Naive thymus-derived CD4-positive, alpha-beta T cell (primary cell): ENCODE results near the gene PLXNA3. TPM values are rescaled to one million over a fixed set of nuclear protein-coding genes. Genes with fewer than 3 reads are reported as not detected.

ENCODE experiments used
- ATAC-seq: fragments of 150-1000 bp; cut with Tn5 transposase; 2 replicates; pipeline ENCODE4 v1.10.0; 2021; ENCODE audit warnings: mild to moderate bottlenecking, moderate library complexity
- CTCF ChIA-PET: fragments of 350-600 bp; sonication (Branson Sonifier 250); formaldehyde crosslinking; loops from one replicate; lab custom pipeline; 2021; ENCODE audit warnings: antibody characterized with exemption; lab: Charles Lee
- POLR2A ChIA-PET: fragments of 350-600 bp; sonication (Branson Sonifier 250); formaldehyde crosslinking; loops from one replicate; lab custom pipeline; 2021; ENCODE audit warnings: antibody characterized with exemption, inconsistent platforms; lab: Charles Lee
- DNase-seq, 9 donors: peaks; one replicate each; pipeline versions ENCODE4 v3.0.0 to v3.0.0-alpha.2; 2020 to 2022; ENCODE audit warnings: mixed read lengths in 1 of 9
- H3K27ac ChIP-seq: one replicate; pipeline ENCODE4 v1.7.0; 2013; ENCODE audit warnings: mild to moderate bottlenecking, low read depth, low read length, moderate library complexity
- H3K27me3 ChIP-seq, 2 donors: one replicate each; pipeline ENCODE4 v1.7.0; 2013; ENCODE audit warnings: low read length in 2 of 2, mild to moderate bottlenecking in 2 of 2, moderate library complexity in 2 of 2; ENCODE audit not compliant: control insufficient read depth in 2 of 2, insufficient read depth in 2 of 2
- H3K36me3 ChIP-seq, 3 experiments: 1 replicate in 2 of 3; 2 replicates in 1 of 3; pipeline ENCODE4 v1.7.0; 2013; ENCODE audit warnings: low read length in 3 of 3, mild to moderate bottlenecking in 3 of 3, moderate library complexity in 1 of 3; ENCODE audit not compliant: insufficient read depth in 3 of 3, control insufficient read depth in 2 of 3
- H3K4me1 ChIP-seq, 2 donors: one replicate each; pipeline ENCODE4 v1.7.0; 2013; ENCODE audit warnings: low read length in 2 of 2, mild to moderate bottlenecking in 2 of 2, moderate library complexity in 1 of 2; ENCODE audit not compliant: control insufficient read depth in 2 of 2, insufficient read depth in 2 of 2
- H3K4me3 ChIP-seq: 2 replicates; pipeline ENCODE4 v1.7.0; 2013; ENCODE audit warnings: mild to moderate bottlenecking, low read length
- H3K9me3 ChIP-seq, 3 experiments: 1 replicate in 2 of 3; 2 replicates in 1 of 3; pipeline ENCODE4 v1.7.0; 2013; ENCODE audit warnings: low read length in 3 of 3; ENCODE audit not compliant: control insufficient read depth in 2 of 3
- H3K27ac Mint-ChIP-seq, 9 donors: one replicate each; pipeline ENCODE4 v1.8.0; 2020 to 2022; ENCODE audit warnings: mixed read lengths in 9 of 9, mild to moderate bottlenecking in 8 of 9, moderate library complexity in 5 of 9, inconsistent platforms in 2 of 9
- H3K27me3 Mint-ChIP-seq, 5 donors: one replicate each; pipeline ENCODE4 v1.8.0; 2021 to 2022; ENCODE audit warnings: mixed read lengths in 5 of 5, mild to moderate bottlenecking in 1 of 5
- H3K36me3 Mint-ChIP-seq, 5 donors: one replicate each; pipeline ENCODE4 v1.8.0; 2020 to 2022; ENCODE audit warnings: mixed read lengths in 5 of 5, mild to moderate bottlenecking in 3 of 5, inconsistent platforms in 1 of 5
- H3K4me1 Mint-ChIP-seq, 7 donors: one replicate each; pipeline ENCODE4 v1.8.0; 2020 to 2022; ENCODE audit warnings: mixed read lengths in 7 of 7, mild to moderate bottlenecking in 3 of 7, inconsistent platforms in 1 of 7
- H3K4me3 Mint-ChIP-seq, 10 donors: one replicate each; pipeline ENCODE4 v1.8.0; 2020 to 2022; ENCODE audit warnings: mild to moderate bottlenecking in 10 of 10, mixed read lengths in 10 of 10, moderate library complexity in 6 of 10, inconsistent platforms in 2 of 10
- H3K9me3 Mint-ChIP-seq, 11 donors: one replicate each; pipeline ENCODE4 v1.8.0; 2020 to 2022; ENCODE audit warnings: mixed read lengths in 11 of 11, mild to moderate bottlenecking in 4 of 11, inconsistent platforms in 1 of 11, moderate library complexity in 1 of 11
- intact Hi-C, 2 donors: fragments of 100-400 bp; cut with micrococcal nuclease; formaldehyde crosslinking; loops; one replicate each; pipeline ENCODE4 v1.15.1; 2023
- polyA plus RNA-seq, 2 donors: library from polyadenylated mRNA; unstranded; fragments of 300-500 nt; fragmentation: Illumina TruSeq; gene quantifications; one replicate each; pipeline ENCODE4 v1.2.3, GENCODE V29; 2021
- total RNA-seq, 6 experiments: library from RNA in 5 of 6; stranded (reverse) in 5 of 6; gene quantifications; 1 replicate in 5 of 6; 2 replicates in 1 of 6; pipeline ENCODE4 v1.2.3 and lab custom pipeline; 2021 to 2026

The PLXNA3 gene
- total and polyA plus RNA-seq, 7 experiments from 2014 or later, result 0.93 to 45.7 (median 42.9) TPM

DNA sequence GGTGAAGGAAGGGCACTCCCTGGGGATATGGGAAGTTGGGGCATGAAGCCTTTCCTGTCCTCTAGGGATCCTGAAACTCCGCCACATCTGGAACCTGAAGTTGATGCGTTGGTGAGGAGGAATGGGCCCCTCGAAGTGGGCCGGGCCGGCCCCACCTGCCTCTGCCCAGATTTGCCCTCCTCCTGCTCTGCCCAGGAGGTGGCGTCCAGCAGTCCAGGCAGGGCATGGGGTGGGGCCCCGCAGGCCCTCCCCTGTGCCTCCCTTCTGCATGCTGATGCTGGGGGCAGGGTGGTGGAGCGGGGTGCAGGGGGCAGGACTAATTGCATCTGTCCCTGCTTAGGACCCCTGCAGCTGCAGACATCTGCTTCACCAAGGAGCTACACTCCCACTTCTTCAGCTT lies 44.9 kb upstream of the PLXNA3 start:
- no peak overlapping the region for H3K4me3 ChIP-seq
- ChIA-PET POLR2A (interaction anchor here (1.2 to 5.2 kb wide), 5 partner anchors 13 to 445 kb away, joined by 3 to 77 read pairs (median 15); partner anchors contain the start of genes ATP6AP1, RPL10 and SLC10A3), CTCF (no interaction called here)
- intact Hi-C loops, result loop anchor here in 1 of 2 donors (2.0 to 5.0 kb wide), 3 partner anchors 46 to 78 kb away; partner anchors contain the start of genes LAGE3, PLXNA3 and SLC10A3
- no peaks in the 10 kb centered on the region for H3K9me3 ChIP-seq
- peak overlapping the region in 4 of 9 donors; percentile 84 to 93 (median 90) for H3K27ac Mint-ChIP-seq
- no peaks in the 10 kb centered on the region for H3K27me3 Mint-ChIP-seq
- peak overlapping the region; percentile 79 for H3K27ac ChIP-seq
- peak overlapping the region in 7 of 10 donors; percentile 37 to 90 (median 81) for H3K4me3 Mint-ChIP-seq
- H3K36me3 ChIP-seq, result no peaks in the 10 kb centered on the region
- peaks cover 6 to 7% of the 10 kb centered on the region in 2 donors for H3K4me1 ChIP-seq
- DNase-seq, result no peak
- peaks cover 0 to 3% (median 0%) of the 10 kb centered on the region in 11 donors for H3K9me3 Mint-ChIP-seq
- peaks cover 0 to 6% (median 4%) of the 10 kb centered on the region in 5 donors for H3K36me3 Mint-ChIP-seq
- no peak for ATAC-seq
- H3K4me1 Mint-ChIP-seq, result peaks cover 9 to 21% (median 16%) of the 10 kb centered on the region in 7 donors
- no peaks in the 10 kb centered on the region for H3K27me3 ChIP-seq

- H3K27me3 Mint-ChIP-seq, result no peaks in the 10 kb centered on the region
- POLR2A ChIA-PET, result no interaction called here
Measured at GRCh38 chrX:154417157-154417556, 40.9 kb upstream of the PLXNA3 start.

GRCh38 chrX:154419189-154419588 lies 38.9 kb upstream of the PLXNA3 start:
- CTCF ChIA-PET, result no interaction called here
- POLR2A ChIA-PET, result interaction anchor here (0.5 kb wide), 1 partner anchor 97 kb away, joined by 3 read pairs; the partner anchor contains the start of gene FAM3A
- H3K9me3 Mint-ChIP-seq, result no peaks in the 10 kb centered on the region
- no peaks in the 10 kb centered on the region for H3K27me3 Mint-ChIP-seq
- no peaks in the 10 kb centered on the region for H3K9me3 ChIP-seq
- H3K27me3 ChIP-seq, result no peaks in the 10 kb centered on the region
- no peak overlapping the region for H3K27ac ChIP-seq
- H3K4me1 Mint-ChIP-seq, result peaks cover 0 to 9% (median 4%) of the 10 kb centered on the region in 7 donors
- H3K4me1 ChIP-seq, result no peaks in the 10 kb centered on the region
- no peaks in the 10 kb centered on the region for H3K36me3 ChIP-seq
- H3K4me3 Mint-ChIP-seq, result no peak overlapping the region
- H3K36me3 Mint-ChIP-seq, result peaks cover 0 to 9% (median 3%) of the 10 kb centered on the region in 5 donors
- no peak overlapping the region for H3K27ac Mint-ChIP-seq
- ATAC-seq (no peak), DNase-seq (no peak)
- intact Hi-C loops, result no loop called here
- no peak overlapping the region for H3K4me3 ChIP-seq

More at GRCh38 chrX:154417157-154417556, 40.9 kb upstream of the PLXNA3 start:
- Histone ChIP-seq H3K27me3 (no peaks in the 10 kb centered on the region), H3K36me3 (no peaks in the 10 kb centered on the region), H3K4me3 (no peak overlapping the region), H3K9me3 (no peaks in the 10 kb centered on the region), H3K27ac (no peak overlapping the region), H3K4me1 (peaks cover 6% of the 10 kb centered on the region in 2 donors)
- peaks cover 0 to 12% (median 3%) of the 10 kb centered on the region in 5 donors for H3K36me3 Mint-ChIP-seq
- CTCF ChIA-PET, result no interaction called here
- H3K9me3 Mint-ChIP-seq, result no peaks in the 10 kb centered on the region
- intact Hi-C loops, result no loop called here
- DNase-seq (no peak), ATAC-seq (no peak)
- H3K27ac Mint-ChIP-seq, result peak overlapping the region in 1 of 9 donors; percentile 25
- H3K4me1 Mint-ChIP-seq, result peaks cover 5 to 13% (median 6%) of the 10 kb centered on the region in 7 donors
- no peak overlapping the region for H3K4me3 Mint-ChIP-seq

GRCh38 chrX:154419688-154420401 lies 38.2 kb upstream of the PLXNA3 start:
- DNase-seq (no peak), ATAC-seq (no peak)
- Mint-ChIP-seq H3K27ac (no peak overlapping the region), H3K4me1 (peaks cover 0 to 12% (median 4%) of the 10 kb centered on the region in 7 donors), H3K4me3 (no peak overlapping the region), H3K36me3 (peaks cover 0 to 9% (median 3%) of the 10 kb centered on the region in 5 donors), H3K27me3 (no peaks in the 10 kb centered on the region), H3K9me3 (no peaks in the 10 kb centered on the region)
- no peaks in the 10 kb centered on the region for H3K27me3 ChIP-seq
- intact Hi-C loops, result no loop called here
- CTCF ChIA-PET, result no interaction called here
- no peaks in the 10 kb centered on the region for H3K9me3 ChIP-seq
- H3K36me3 ChIP-seq, result no peaks in the 10 kb centered on the region
- H3K27ac ChIP-seq, result no peak overlapping the region
- H3K4me1 ChIP-seq, result no peaks in the 10 kb centered on the region
- no peak overlapping the region for H3K4me3 ChIP-seq
- POLR2A ChIA-PET, result interaction anchor here (2.1 kb wide), 1 partner anchor 21 kb away, joined by 7 read pairs; no protein-coding TSS in a partner anchor

DNA sequence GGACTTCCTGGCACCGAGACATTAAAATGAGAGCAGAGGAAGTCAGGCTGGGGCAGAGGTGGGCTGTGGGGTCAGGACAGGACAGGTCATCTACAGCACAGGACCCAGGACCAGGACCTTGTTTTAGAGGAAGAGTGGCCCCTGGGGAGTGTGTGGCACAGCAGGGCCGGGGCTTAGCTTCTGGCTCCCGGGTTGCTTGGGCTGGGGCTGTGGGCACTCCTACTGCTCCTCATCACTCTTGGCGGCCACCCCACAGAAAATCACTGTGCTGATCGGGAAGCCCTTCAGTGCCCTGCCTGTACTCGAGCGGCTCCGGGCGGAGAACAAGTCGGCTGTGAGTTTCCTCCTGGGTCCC lies 37.7 kb upstream of the PLXNA3 start:
- CTCF ChIA-PET, result no interaction called here
- no peak overlapping the region for H3K4me3 Mint-ChIP-seq
- no peaks in the 10 kb centered on the region for H3K9me3 Mint-ChIP-seq
- ATAC-seq, result no peak
- no peaks in the 10 kb centered on the region for H3K27me3 Mint-ChIP-seq
- H3K36me3 Mint-ChIP-seq, result peaks cover 0 to 7% (median 1%) of the 10 kb centered on the region in 5 donors
- DNase-seq, result no peak
- no peak overlapping the region for H3K27ac ChIP-seq
- no peak overlapping the region for H3K4me3 ChIP-seq
- H3K27ac Mint-ChIP-seq, result no peak overlapping the region
- H3K4me1 Mint-ChIP-seq, result peaks cover 0 to 12% (median 4%) of the 10 kb centered on the region in 7 donors
- H3K27me3 ChIP-seq, result no peaks in the 10 kb centered on the region
- intact Hi-C loops, result no loop called here
- no peaks in the 10 kb centered on the region for H3K4me1 ChIP-seq
- H3K36me3 ChIP-seq, result no peaks in the 10 kb centered on the region
- no peaks in the 10 kb centered on the region for H3K9me3 ChIP-seq
- POLR2A ChIA-PET, result interaction anchor here (0.5 to 2.1 kb wide), 3 partner anchors 9 to 45 kb away, joined by 3 to 7 read pairs (median 5); no protein-coding TSS in a partner anchor

- no peak for DNase-seq
- peak overlapping the region; percentile 81 for H3K27ac ChIP-seq
- peaks cover 0 to 4% of the 10 kb centered on the region in 2 donors for H3K4me1 ChIP-seq
- Mint-ChIP-seq H3K4me3 (peak overlapping the region in 4 of 10 donors; percentile 34 to 84 (median 80)), H3K4me1 (peaks cover 7 to 40% (median 25%) of the 10 kb centered on the region in 7 donors), H3K36me3 (peaks cover 0 to 8% (median 0%) of the 10 kb centered on the region in 5 donors), H3K27me3 (no peaks in the 10 kb centered on the region), H3K27ac (peak overlapping the region in 2 of 9 donors; percentile 72 to 80), H3K9me3 (no peaks in the 10 kb centered on the region)
- CTCF ChIA-PET, result interaction anchor here (0.6 to 0.7 kb wide), 2 partner anchors 54 to 57 kb away, joined by 3 read pairs; no protein-coding TSS in a partner anchor
- no peak overlapping the region for H3K4me3 ChIP-seq
- H3K9me3 ChIP-seq, result no peaks in the 10 kb centered on the region
- H3K27me3 ChIP-seq, result no peaks in the 10 kb centered on the region
- intact Hi-C loops, result no loop called here
- ATAC-seq, result no peak
- H3K36me3 ChIP-seq, result peaks cover 0 to under 1% (median 0%) of the 10 kb centered on the region in 3 experiments
- POLR2A ChIA-PET, result interaction anchor here (0.6 to 2.2 kb wide), 7 partner anchors 27 to 115 kb away, joined by 3 to 13 read pairs (median 6); partner anchors contain the start of genes RPL10 and SLC10A3
Measured at GRCh38 chrX:154426916-154427770, 30.9 kb upstream of the PLXNA3 start.
